Cardiac fibroblast (primary cell): ENCODE data around the gene MCAM.

Source experiments
- DNase-seq, 2 donors: peaks; one replicate each; pipeline versions ENCODE4 v3.0.0 to v3.0.0-alpha.2; 2010; ENCODE audit warnings: low read depth in 2 of 2
- H3K4me3 ChIP-seq, 2 donors: replicated peaks in 1 of 2; 1 replicate in 1 of 2; 2 replicates in 1 of 2; pipeline ENCODE4 v1.5.1; 2011; ENCODE audit warnings: low read depth in 2 of 2, low read length in 2 of 2, mild to moderate bottlenecking in 2 of 2, moderate library complexity in 1 of 2
- TF ChIP-seq, protein P1 (sequence below): IDR thresholded peaks from one replicate; pipeline ENCODE4 v1.5.1; 2011; ENCODE audit warnings: low read depth, mild to moderate bottlenecking, low read length, inconsistent platforms

The MCAM gene

DNA sequence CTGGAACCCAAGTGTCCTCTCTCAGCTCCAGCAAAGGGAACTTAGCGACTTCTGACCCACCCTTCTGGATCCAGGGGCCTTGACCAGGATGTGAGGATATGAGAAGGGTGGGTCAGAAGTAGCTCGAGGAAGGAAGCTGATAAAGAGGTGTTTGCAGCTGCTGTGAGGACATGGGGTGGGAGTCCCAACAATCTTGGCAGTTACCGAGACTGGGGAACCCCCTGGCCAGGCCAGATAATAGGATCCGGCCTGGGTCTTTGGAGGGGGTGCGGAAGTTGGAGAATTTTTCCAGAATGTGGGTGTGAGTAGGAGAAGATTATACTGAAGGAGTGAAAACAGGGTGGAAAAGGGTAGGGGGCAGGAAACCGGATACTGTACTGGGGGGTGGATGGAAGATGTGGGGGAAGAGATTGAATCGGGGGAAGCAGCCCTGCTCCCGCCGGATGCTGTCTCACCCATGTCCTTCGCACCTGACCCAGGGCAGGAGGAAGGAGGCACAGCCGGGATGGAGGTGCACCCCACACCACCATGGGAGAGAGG, 2.8 kb upstream of the MCAM start:
- peak in 1 of 2 donors; percentile 43 for DNase-seq
- TF ChIP-seq, protein P1, sequence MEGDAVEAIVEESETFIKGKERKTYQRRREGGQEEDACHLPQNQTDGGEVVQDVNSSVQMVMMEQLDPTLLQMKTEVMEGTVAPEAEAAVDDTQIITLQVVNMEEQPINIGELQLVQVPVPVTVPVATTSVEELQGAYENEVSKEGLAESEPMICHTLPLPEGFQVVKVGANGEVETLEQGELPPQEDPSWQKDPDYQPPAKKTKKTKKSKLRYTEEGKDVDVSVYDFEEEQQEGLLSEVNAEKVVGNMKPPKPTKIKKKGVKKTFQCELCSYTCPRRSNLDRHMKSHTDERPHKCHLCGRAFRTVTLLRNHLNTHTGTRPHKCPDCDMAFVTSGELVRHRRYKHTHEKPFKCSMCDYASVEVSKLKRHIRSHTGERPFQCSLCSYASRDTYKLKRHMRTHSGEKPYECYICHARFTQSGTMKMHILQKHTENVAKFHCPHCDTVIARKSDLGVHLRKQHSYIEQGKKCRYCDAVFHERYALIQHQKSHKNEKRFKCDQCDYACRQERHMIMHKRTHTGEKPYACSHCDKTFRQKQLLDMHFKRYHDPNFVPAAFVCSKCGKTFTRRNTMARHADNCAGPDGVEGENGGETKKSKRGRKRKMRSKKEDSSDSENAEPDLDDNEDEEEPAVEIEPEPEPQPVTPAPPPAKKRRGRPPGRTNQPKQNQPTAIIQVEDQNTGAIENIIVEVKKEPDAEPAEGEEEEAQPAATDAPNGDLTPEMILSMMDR = no peak
- H3K4me3 ChIP-seq = no peak overlapping the region

- TF ChIP-seq, protein P1 = no peak
- DNase-seq = no peak
- H3K4me3 ChIP-seq = no peak overlapping the region
These were observed 2.3 kb upstream of the MCAM start for GRCh38 chr11:119319136-119319699.

DNA sequence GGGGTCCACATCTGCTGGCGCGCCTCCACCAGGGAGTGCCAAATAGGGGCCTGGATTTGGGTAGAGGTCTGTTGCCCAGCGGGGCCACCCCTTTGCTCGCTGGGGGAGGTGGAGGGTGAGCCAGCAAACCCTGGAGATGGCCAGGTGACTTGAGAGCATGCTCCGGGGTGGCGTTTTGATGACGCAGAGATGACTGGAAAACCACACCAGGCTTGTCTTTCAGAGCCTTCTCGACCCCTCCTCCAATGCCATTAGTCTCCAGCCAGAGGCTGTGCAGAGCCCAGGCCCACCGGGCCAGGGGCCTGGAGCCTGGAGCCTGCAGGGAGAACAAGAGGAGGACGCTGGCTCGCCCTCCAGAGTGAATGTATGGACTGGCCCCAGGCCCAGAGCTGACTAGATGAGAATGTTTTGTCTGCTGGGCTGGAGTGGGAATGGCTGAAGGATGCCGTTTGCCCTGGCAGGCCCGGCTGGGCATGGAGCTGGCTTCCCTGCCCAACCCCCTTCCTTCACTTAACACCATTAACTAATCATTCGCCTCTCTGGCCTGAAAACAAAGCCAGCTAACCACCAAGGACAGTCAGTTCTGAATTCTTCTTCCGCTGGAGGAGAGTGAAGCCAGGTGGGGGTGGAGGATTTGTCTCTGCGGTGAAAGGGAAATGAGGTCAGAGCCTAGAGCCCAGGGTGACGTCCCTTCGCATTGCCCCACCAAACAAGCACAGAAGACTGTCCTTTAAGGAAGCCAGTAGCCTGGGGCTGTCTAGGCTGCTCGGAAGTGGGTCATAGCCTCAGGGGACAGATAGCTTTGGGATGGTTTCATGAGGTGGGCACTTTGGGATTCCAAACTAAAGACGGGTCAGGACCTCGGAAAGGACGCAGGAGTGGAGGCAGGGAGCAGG, 1.6 kb upstream of the MCAM start:
- H3K4me3 ChIP-seq = no peak overlapping the region
- TF ChIP-seq, protein P1 = no peak
- DNase-seq = peak; percentile 73 to 87

- peak in 1 of 2 donors; percentile 27 for DNase-seq
- peak overlapping the region in 1 of 2 donors; percentile 33 for H3K4me3 ChIP-seq
- TF ChIP-seq, protein P1 = no peak
These were observed 786 bp upstream of the MCAM start for GRCh38 chr11:119317592-119318239.

- no peak for DNase-seq
- TF ChIP-seq, protein P1 = no peak
- H3K4me3 ChIP-seq = peak overlapping the region; percentile 57 to 58
These were observed 758 bp downstream of the MCAM start for GRCh38 chr11:119316016-119316728.
